CD4-positive, CD25-positive, alpha-beta regulatory T cell (primary cell): Measurements from ENCODE around the gene CYREN. TPM values are rescaled to one million over a fixed set of nuclear protein-coding genes. Genes with fewer than 3 reads are reported as not detected.

ENCODE experiments used
- ATAC-seq, 2 donors: fragments of 150-1000 bp; cut with Tn5 transposase; one replicate each; pipeline ENCODE4 v1.10.0; 2021; ENCODE audit warnings: low read depth in 2 of 2, moderate number of reproducible peaks in 2 of 2, moderate library complexity in 1 of 2
- DNase-seq, 3 donors: peaks; one replicate each; pipeline versions ENCODE4 v3.0.0 to v3.0.0-alpha.2; 2012 to 2022; ENCODE audit warnings: mixed read lengths in 1 of 3
- H3K27ac ChIP-seq: one replicate; pipeline ENCODE4 v1.7.0; 2013; ENCODE audit warnings: mild to moderate bottlenecking, low read length; ENCODE audit not compliant: insufficient read depth, poor library complexity, severe bottlenecking
- H3K27me3 ChIP-seq: one replicate; pipeline ENCODE4 v1.7.0; 2013; ENCODE audit warnings: low read length; ENCODE audit not compliant: control insufficient read depth, insufficient read depth
- H3K36me3 ChIP-seq: one replicate; pipeline ENCODE4 v1.7.0; 2013; ENCODE audit warnings: mild to moderate bottlenecking, low read length, moderate library complexity; ENCODE audit not compliant: control insufficient read depth, insufficient read depth
- H3K4me1 ChIP-seq: 2 replicates; pipeline ENCODE4 v1.7.0; 2013; ENCODE audit warnings: mild to moderate bottlenecking, low read length; ENCODE audit not compliant: insufficient read depth, control insufficient read depth, poor library complexity, severe bottlenecking
- H3K4me3 ChIP-seq: one replicate; pipeline ENCODE4 v1.7.0; 2013; ENCODE audit warnings: low read depth, mild to moderate bottlenecking, low read length, moderate library complexity
- H3K9me3 ChIP-seq, 2 experiments: 1 replicate in 1 of 2; 2 replicates in 1 of 2; pipeline ENCODE4 v1.7.0; 2013; ENCODE audit warnings: low read length in 2 of 2, mild to moderate bottlenecking in 1 of 2, moderate library complexity in 1 of 2; ENCODE audit not compliant: control insufficient read depth in 2 of 2
- H3K27ac Mint-ChIP-seq, 3 donors: one replicate each; pipeline ENCODE4 v1.8.0; 2020 to 2022; ENCODE audit warnings: mild to moderate bottlenecking in 3 of 3, mixed read lengths in 3 of 3, moderate library complexity in 2 of 3
- H3K27me3 Mint-ChIP-seq: one replicate; pipeline ENCODE4 v1.8.0; 2022; ENCODE audit warnings: mild to moderate bottlenecking, mixed read lengths
- H3K36me3 Mint-ChIP-seq: one replicate; pipeline ENCODE4 v1.8.0; 2020; ENCODE audit warnings: mixed read lengths
- H3K4me1 Mint-ChIP-seq, 4 donors: one replicate each; pipeline ENCODE4 v1.8.0; 2020 to 2022; ENCODE audit warnings: mixed read lengths in 4 of 4, mild to moderate bottlenecking in 1 of 4
- H3K4me3 Mint-ChIP-seq, 4 donors: one replicate each; pipeline ENCODE4 v1.8.0; 2020 to 2022; ENCODE audit warnings: mild to moderate bottlenecking in 4 of 4, mixed read lengths in 4 of 4, moderate library complexity in 3 of 4
- H3K9me3 Mint-ChIP-seq, 7 donors: one replicate each; pipeline ENCODE4 v1.8.0; 2020 to 2022; ENCODE audit warnings: mixed read lengths in 7 of 7, mild to moderate bottlenecking in 3 of 7, moderate library complexity in 2 of 7
- polyA plus RNA-seq, 4 donors: library from polyadenylated mRNA; unstranded; fragments of 300-500 nt; fragmentation: Illumina TruSeq; gene quantifications; one replicate each; pipeline ENCODE4 v1.2.3, GENCODE V29; 2021
- total RNA-seq: library from RNA; stranded (reverse); gene quantifications from one replicate; pipeline ENCODE4 v1.2.3, GENCODE V29; 2022

The CYREN gene
- total and polyA plus RNA-seq, 5 donors from 2014 or later: 20.1 to 39.8 (median 28.3) TPM

DNA sequence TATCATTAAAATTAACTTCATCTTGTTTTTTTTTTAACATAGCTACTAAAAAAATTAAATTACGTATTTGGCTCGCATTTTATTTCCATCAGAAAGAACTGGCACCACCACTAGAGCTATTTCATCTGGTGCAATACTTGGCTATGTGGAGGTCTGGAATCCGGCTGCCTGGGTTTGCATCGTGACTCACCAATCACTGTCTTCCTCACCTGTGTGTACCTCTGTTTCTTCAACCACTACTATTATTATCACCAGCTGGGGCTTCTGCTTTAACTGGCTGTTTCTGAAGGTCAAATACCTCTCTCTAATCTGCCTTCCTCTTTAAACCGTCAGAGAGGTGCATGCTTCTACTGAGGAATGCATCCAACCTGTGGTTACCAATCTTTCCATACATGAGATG lies 34.4 kb upstream of the CYREN start:
- no peak for ATAC-seq
- Mint-ChIP-seq H3K27ac (no peak overlapping the region), H3K36me3 (peaks cover 35% of the 10 kb centered on the region)

DNA sequence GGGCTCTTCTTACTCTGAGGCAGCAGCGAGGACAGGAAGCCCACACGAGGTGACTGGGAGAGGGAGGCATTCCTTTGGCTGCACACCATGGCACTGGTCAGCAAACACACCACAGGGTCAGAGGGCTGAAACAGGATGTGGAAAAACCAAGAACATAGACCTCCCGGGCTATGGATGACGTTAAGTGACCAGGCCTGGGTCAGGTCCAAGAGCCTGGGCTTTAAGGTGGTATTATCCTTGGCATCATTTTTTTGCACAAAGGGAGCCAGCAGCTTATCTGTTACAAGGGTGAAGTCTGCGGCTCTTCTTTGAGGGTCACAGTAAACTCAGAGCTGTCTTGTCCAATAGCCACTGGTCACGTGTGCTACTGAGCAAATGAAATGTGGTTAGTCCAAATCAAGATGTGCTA lies 33.8 kb upstream of the CYREN start:
- no peak for ATAC-seq
- Mint-ChIP-seq H3K27ac (no peak overlapping the region), H3K9me3 (no peaks in the 10 kb centered on the region), H3K4me3 (peak overlapping the region in 1 of 4 donors; percentile 17), H3K36me3 (peaks cover 39% of the 10 kb centered on the region), H3K27me3 (no peaks in the 10 kb centered on the region), H3K4me1 (peaks cover 20 to 54% (median 32%) of the 10 kb centered on the region in 4 donors)
- Histone ChIP-seq H3K27ac (no peak overlapping the region), H3K4me3 (no peak overlapping the region), H3K27me3 (no peaks in the 10 kb centered on the region), H3K36me3 (peaks cover 49% of the 10 kb centered on the region), H3K9me3 (no peaks in the 10 kb centered on the region), H3K4me1 (peaks cover 3% of the 10 kb centered on the region)
- DNase-seq: no peak

More for the DNA sequence above, 34.4 kb upstream of the CYREN start:
- Histone ChIP-seq H3K27ac (no peak overlapping the region), H3K4me1 (peaks cover 3% of the 10 kb centered on the region), H3K4me3 (no peak overlapping the region), H3K36me3 (peaks cover 43% of the 10 kb centered on the region), H3K27me3 (no peaks in the 10 kb centered on the region), H3K9me3 (no peaks in the 10 kb centered on the region)
- Mint-ChIP-seq H3K27me3 (no peaks in the 10 kb centered on the region), H3K4me3 (no peak overlapping the region), H3K4me1 (peaks cover 20 to 56% (median 31%) of the 10 kb centered on the region in 4 donors), H3K9me3 (no peaks in the 10 kb centered on the region)
- DNase-seq: no peak

DNA sequence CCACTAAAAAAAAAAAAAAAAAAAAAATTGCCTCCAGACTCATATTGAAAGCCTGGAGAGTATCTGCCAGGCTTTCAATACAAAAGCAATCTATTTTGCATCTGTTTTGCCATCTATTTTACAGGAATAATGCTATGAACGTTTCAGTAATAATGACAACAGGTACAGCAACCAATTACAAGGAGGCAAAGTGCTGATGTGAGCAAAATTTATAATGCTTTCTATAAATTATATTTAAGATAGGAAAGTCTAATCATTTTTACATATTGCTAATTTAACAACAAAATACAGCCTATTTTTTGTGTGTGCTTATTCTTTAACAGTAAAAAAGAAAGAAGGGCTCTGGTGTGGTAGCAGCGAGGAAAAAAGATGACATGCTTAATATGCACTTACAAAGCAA lies 30.8 kb upstream of the CYREN start:
- H3K4me1 Mint-ChIP-seq: peaks cover 11 to 29% (median 16%) of the 10 kb centered on the region in 4 donors
- no peaks in the 10 kb centered on the region for H3K27me3 ChIP-seq
- H3K4me3 ChIP-seq: no peak overlapping the region
- peaks cover 58% of the 10 kb centered on the region for H3K36me3 Mint-ChIP-seq
- no peaks in the 10 kb centered on the region for H3K9me3 Mint-ChIP-seq
- DNase-seq: no peak
- peaks cover 76% of the 10 kb centered on the region for H3K36me3 ChIP-seq
- H3K4me3 Mint-ChIP-seq: no peak overlapping the region
- ATAC-seq: no peak
- peaks cover 3% of the 10 kb centered on the region for H3K4me1 ChIP-seq
- peak overlapping the region in 1 of 3 donors; percentile 48 for H3K27ac Mint-ChIP-seq
- no peak overlapping the region for H3K27ac ChIP-seq
- no peaks in the 10 kb centered on the region for H3K27me3 Mint-ChIP-seq
- H3K9me3 ChIP-seq: no peaks in the 10 kb centered on the region

DNA sequence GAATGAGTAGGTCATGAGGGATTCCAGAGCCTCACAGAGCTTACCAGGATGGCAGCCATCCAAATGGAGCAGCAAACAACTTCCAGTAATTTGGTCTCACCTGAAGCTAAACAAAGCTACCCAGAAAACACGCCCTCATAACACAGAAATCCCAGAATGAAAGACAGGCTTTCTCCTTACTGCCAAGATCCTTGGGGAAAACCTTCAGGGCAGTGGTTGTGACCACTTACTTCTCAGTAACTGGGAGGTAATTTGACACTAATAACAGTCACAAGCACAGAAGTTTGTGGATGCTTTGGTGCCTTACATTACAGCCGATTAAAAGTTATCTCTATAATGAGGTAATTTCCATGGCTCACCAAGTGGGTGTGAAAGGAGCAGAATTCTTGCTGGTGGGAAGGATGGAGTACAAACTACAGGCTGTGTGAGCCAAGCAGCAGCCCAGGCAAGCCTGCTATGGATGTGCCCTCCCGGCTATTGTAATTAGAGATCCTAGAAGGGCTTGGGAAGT lies 30.4 kb upstream of the CYREN start:
- H3K27me3 ChIP-seq: no peaks in the 10 kb centered on the region
- Mint-ChIP-seq H3K4me1 (peaks cover 8 to 27% (median 15%) of the 10 kb centered on the region in 4 donors), H3K36me3 (peaks cover 59% of the 10 kb centered on the region), H3K9me3 (no peaks in the 10 kb centered on the region), H3K27me3 (no peaks in the 10 kb centered on the region), H3K4me3 (no peak overlapping the region), H3K27ac (no peak overlapping the region)
- no peaks in the 10 kb centered on the region for H3K9me3 ChIP-seq
- no peak overlapping the region for H3K4me3 ChIP-seq
- no peak overlapping the region for H3K27ac ChIP-seq
- H3K4me1 ChIP-seq: peaks cover 3% of the 10 kb centered on the region
- ATAC-seq (no peak), DNase-seq (no peak)
- H3K36me3 ChIP-seq: peaks cover 77% of the 10 kb centered on the region

DNA sequence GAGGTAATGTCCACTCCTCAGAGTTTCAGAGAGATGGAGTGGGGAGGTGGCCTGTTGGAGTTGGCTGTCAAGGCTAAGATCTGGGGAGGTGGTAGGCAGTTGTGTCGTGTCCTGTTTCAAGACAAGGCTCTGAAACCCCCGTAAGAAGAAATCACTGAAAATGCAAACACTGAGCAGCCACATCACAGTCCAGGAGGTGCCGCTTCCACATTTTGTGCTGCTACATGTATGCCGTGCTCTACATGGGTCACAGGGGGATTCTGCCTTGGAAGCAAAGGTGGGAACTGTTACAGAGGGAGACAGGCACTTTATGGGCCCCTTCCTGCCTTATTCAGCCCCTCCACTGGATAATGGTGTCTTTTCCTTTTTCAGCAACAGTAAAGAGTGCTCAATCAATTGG lies 28.9 kb upstream of the CYREN start:
- Histone ChIP-seq H3K4me1 (peaks cover 3% of the 10 kb centered on the region), H3K4me3 (no peak overlapping the region), H3K27me3 (no peaks in the 10 kb centered on the region), H3K9me3 (no peaks in the 10 kb centered on the region), H3K36me3 (peaks cover 75% of the 10 kb centered on the region), H3K27ac (no peak overlapping the region)
- Mint-ChIP-seq H3K36me3 (peaks cover 62% of the 10 kb centered on the region), H3K4me3 (no peak overlapping the region), H3K9me3 (no peaks in the 10 kb centered on the region), H3K27ac (peak overlapping the region in 1 of 3 donors; percentile 83), H3K27me3 (no peaks in the 10 kb centered on the region), H3K4me1 (peaks cover 8 to 24% (median 11%) of the 10 kb centered on the region in 4 donors)
- ATAC-seq (no peak), DNase-seq (no peak)

DNA sequence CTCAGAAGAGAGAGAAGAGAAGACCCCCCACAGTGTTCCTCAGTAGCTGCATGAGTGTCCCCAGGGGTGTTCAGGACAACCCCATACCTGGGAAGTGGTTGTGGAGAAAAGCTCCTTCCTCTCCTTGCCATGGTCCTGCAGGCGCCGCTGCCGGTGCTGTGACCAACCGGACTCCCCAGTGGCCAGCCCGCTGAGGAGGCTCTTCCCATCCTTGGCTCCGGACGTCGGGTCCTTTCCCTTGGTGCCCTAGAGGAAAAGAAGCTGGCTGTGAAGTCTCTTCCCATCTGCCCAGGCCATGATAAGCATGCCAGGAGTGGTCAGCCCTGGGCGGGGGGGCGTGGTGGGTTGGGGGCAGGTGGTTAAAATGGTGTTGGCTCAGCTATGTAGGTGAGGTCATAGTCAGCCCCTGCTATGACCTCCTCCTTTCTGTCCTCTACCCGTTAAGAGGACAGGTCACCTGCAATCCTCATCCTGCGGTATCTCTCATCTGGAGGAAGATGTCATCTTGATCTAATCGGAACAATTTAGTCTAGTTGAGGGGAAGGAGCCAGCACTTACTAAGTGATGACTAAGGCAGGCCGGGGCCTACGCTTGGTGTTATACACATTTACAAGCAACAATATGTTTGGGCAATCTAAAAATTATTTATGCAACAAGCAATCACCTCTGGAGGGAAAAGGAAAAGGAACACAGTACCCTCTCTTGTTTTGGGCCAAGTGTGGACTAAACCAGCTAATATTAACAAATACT lies 27.6 kb upstream of the CYREN start:
- H3K4me1 ChIP-seq: peaks cover 3% of the 10 kb centered on the region
- H3K36me3 ChIP-seq: peaks cover 74% of the 10 kb centered on the region
- ATAC-seq (no peak), DNase-seq (no peak)
- H3K4me1 Mint-ChIP-seq: peaks cover 4 to 17% (median 7%) of the 10 kb centered on the region in 4 donors
- no peaks in the 10 kb centered on the region for H3K9me3 ChIP-seq
- peaks cover 66% of the 10 kb centered on the region for H3K36me3 Mint-ChIP-seq
- H3K4me3 Mint-ChIP-seq: no peak overlapping the region
- H3K4me3 ChIP-seq: no peak overlapping the region
- H3K27me3 ChIP-seq: no peaks in the 10 kb centered on the region
- no peaks in the 10 kb centered on the region for H3K27me3 Mint-ChIP-seq
- H3K27ac ChIP-seq: no peak overlapping the region
- no peaks in the 10 kb centered on the region for H3K9me3 Mint-ChIP-seq
- no peak overlapping the region for H3K27ac Mint-ChIP-seq

DNA sequence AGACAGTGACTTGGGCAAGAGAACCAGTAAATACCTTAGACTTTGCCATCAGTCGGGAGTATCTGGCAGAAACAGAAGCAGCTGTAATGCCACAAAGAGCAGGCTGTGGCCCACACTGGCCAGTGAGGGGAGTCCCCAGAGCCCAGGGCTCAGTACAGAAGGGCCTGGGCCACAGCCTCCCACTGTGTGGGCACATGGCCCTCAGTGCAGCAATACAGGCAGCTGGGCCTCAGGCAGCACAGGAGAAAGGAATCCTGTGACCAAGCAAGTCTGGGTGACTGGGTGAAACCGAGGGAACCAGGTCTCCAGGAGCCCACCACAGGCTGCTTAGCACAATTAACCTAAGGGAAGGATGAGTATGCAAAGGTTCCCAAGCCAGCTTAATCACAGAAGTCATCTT lies 26.8 kb upstream of the CYREN start:
- H3K36me3 Mint-ChIP-seq: peaks cover 69% of the 10 kb centered on the region

More for the DNA sequence above, 26.8 kb upstream of the CYREN start:
- Histone ChIP-seq H3K9me3 (no peaks in the 10 kb centered on the region), H3K36me3 (peaks cover 73% of the 10 kb centered on the region), H3K4me3 (no peak overlapping the region), H3K4me1 (peaks cover under 1% of the 10 kb centered on the region), H3K27ac (no peak overlapping the region), H3K27me3 (no peaks in the 10 kb centered on the region)
- peak overlapping the region in 1 of 3 donors; percentile 15 for H3K27ac Mint-ChIP-seq
- no peaks in the 10 kb centered on the region for H3K9me3 Mint-ChIP-seq
- H3K4me3 Mint-ChIP-seq: no peak overlapping the region
- DNase-seq (no peak), ATAC-seq (no peak)
- peaks cover 1 to 11% (median 6%) of the 10 kb centered on the region in 4 donors for H3K4me1 Mint-ChIP-seq
- no peaks in the 10 kb centered on the region for H3K27me3 Mint-ChIP-seq
